ENCODE measurements around the gene RELN. TPM values are rescaled to one million over a fixed set of nuclear protein-coding genes. Genes with fewer than 3 reads are reported as not detected.
A peak's percentile ranks its signal among the peaks of the same experiment; 100 is the strongest.

The RELN gene
- total and polyA plus RNA-seq, 2 of the 13 experiments (the other 11 are each of a cell fraction or from before 2014, with no cell fraction given) = 315 to 332 TPM

DNA sequence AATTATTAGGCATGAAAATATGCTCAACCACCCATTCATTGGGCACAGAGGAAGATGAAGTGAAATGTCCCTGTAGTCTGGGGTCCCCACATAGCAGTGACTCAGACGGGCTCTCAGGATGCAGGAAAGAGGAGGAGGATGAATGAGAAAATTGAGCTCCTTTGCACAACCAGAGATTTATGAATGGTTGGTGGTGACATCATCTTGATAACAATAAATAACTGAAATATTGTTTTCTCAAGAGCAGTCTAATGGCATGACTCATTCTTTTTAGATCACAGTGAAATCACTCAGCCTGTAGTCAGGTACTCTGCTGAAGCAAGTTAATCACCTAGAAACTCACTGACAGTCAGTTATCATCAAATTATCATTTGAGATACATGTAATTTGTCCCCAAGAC, 254.1 kb downstream of the RELN start:
- intact Hi-C loops (cut with micrococcal nuclease; ENCODE audit: unreplicated experiment) (no loop called here), in situ Hi-C loops (cut with HindIII; ENCODE audit: extremely low pct_ligation_motif_present, low pct_unique_long_range_greater_than_20kb) (no loop called here)
- H3K36me3 ChIP-seq (replicated peaks in 1 of 2; ENCODE audit: control insufficient read depth in 1 of 2, insufficient read depth in 2 of 2, low read length in 2 of 2) = 0 out of 5 replicates have a peak, but pooled peaks cover 0 to 5% of the 10 kb centered on the region in 2 experiments
- no peak overlapping the region for H3K9ac ChIP-seq (ENCODE audit: insufficient read depth, low read depth, low read length)
- H3K27me3 ChIP-seq (ENCODE audit: control insufficient read depth in 1 of 2, insufficient read depth in 2 of 2, low read length in 2 of 2) = no peaks in the 10 kb centered on the region
- FAIRE-seq (no peak), ATAC-seq (no peak), DNase-seq (ENCODE audit: low spot score) (peak; percentile 7)
- H3K4me3 ChIP-seq (replicated peaks in 1 of 3; ENCODE audit: insufficient read depth in 1 of 3, low read depth in 2 of 3, low read length in 3 of 3) = no peak overlapping the region
- BruUV-seq (replicated peaks) = no TSS peak
- no peaks in the 10 kb centered on the region for H3K9me3 ChIP-seq (ENCODE audit: low read length)
- H2AFZ ChIP-seq (ENCODE audit: low read length) = no peak overlapping the region
- ChIA-PET CTCF (ENCODE audit: low intra/inter-chr PET ratio, low total read pairs) (no interaction called here), POLR2A (no interaction called here)
- H3K4me2 ChIP-seq (ENCODE audit: low read depth, low read length) = no peak overlapping the region
- 0 out of 2 replicates have a peak, but pooled peaks cover 6% of the 10 kb centered on the region for H3K4me1 ChIP-seq (ENCODE audit: insufficient read depth, low read length)
- TF ChIP-seq ZNF124 (CRISPR knock-in tag; IDR thresholded peaks at IDR 0.05) (no peak), GTF2F1 (IDR thresholded peaks at IDR 0.05; ENCODE audit: low read length) (no peak), ATF7 (IDR thresholded peaks at IDR 0.05) (peak; percentile 60), ATF7 (CRISPR knock-in tag; IDR thresholded peaks at IDR 0.05) (no peak), KAT8 (CRISPR knock-in tag; IDR thresholded peaks at IDR 0.05) (no peak), ZNF20 (CRISPR knock-in tag; IDR thresholded peaks at IDR 0.05) (no peak), KDM1A (CRISPR knock-in tag; IDR thresholded peaks at IDR 0.05) (no peak)
- H3K79me2 ChIP-seq (ENCODE audit: insufficient read depth, low read length) = no peaks in the 10 kb centered on the region
- H4K20me1 ChIP-seq (ENCODE audit: insufficient read depth, low read length) = no peaks in the 10 kb centered on the region
- 67% methylated on average over 1 of the region's 1 CpG for WGBS (ENCODE audit: low lambda C conversion rate)
- no peak overlapping the region for H3K27ac ChIP-seq (ENCODE audit: extremely low read length, insufficient read depth, low read length)

GRCh38 chr7:103731169-103731568, 258.3 kb downstream of the RELN start:
- Histone ChIP-seq H3K27ac (ENCODE audit: extremely low read length, insufficient read depth, low read length) (no peak overlapping the region), H3K4me3 (replicated peaks in 1 of 3; ENCODE audit: insufficient read depth in 1 of 3, low read depth in 2 of 3, low read length in 3 of 3) (no peak overlapping the region), H3K79me2 (ENCODE audit: insufficient read depth, low read length) (no peaks in the 10 kb centered on the region), H3K27me3 (ENCODE audit: control insufficient read depth in 1 of 2, insufficient read depth in 2 of 2, low read length in 2 of 2) (no peaks in the 10 kb centered on the region), H3K4me2 (ENCODE audit: low read depth, low read length) (no peak overlapping the region), H3K4me1 (ENCODE audit: insufficient read depth, low read length) (0 out of 2 replicates have a peak, but pooled peaks cover 6% of the 10 kb centered on the region), H2AFZ (ENCODE audit: low read length) (no peak overlapping the region), H4K20me1 (ENCODE audit: insufficient read depth, low read length) (no peaks in the 10 kb centered on the region), H3K9ac (ENCODE audit: insufficient read depth, low read depth, low read length) (no peak overlapping the region), H3K36me3 (replicated peaks in 1 of 2; ENCODE audit: control insufficient read depth in 1 of 2, insufficient read depth in 2 of 2, low read length in 2 of 2) (0 out of 5 replicates have a peak, but pooled peaks cover 0 to 5% of the 10 kb centered on the region in 2 experiments), H3K9me3 (ENCODE audit: low read length) (no peaks in the 10 kb centered on the region)
- TF ChIP-seq ZNF766 (CRISPR knock-in tag; IDR thresholded peaks at IDR 0.05; ENCODE audit: borderline replicate concordance) (no peak), RBM22 (optimal IDR thresholded peaks at IDR 0.05; ENCODE audit: low read length) (peak; percentile 75), ZIK1 (CRISPR knock-in tag; IDR thresholded peaks at IDR 0.05; ENCODE audit: borderline replicate concordance, low read depth) (no peak), ZMYM3 (CRISPR knock-in tag; IDR thresholded peaks at IDR 0.05) (no peak)
- no peak for FAIRE-seq
- ChIA-PET POLR2A (no interaction called here), CTCF (ENCODE audit: low intra/inter-chr PET ratio, low total read pairs) (no interaction called here)
- WGBS (ENCODE audit: low lambda C conversion rate) = 65% methylated on average over 2 of the region's 2 CpGs
- no peak for DNase-seq (ENCODE audit: low spot score)
- in situ Hi-C loops (cut with HindIII; ENCODE audit: extremely low pct_ligation_motif_present, low pct_unique_long_range_greater_than_20kb) = no loop called here
- no TSS peak for BruUV-seq (replicated peaks)
- no peak for ATAC-seq
- intact Hi-C loops (cut with micrococcal nuclease; ENCODE audit: unreplicated experiment) = no loop called here
